ENCODE data around the gene ASTN2. TPM values are rescaled to one million over a fixed set of nuclear protein-coding genes. Genes with fewer than 3 reads are reported as not detected.

Gene ASTN2
- total RNA-seq (2014; rRNA removed; shearing (Covaris generic)): 10.1 and 11.5 TPM in 2 replicates
- 6.5 and 9.4 TPM in 2 replicates for polyA plus RNA-seq (2014; cell fraction: nucleus; rRNA removed)

GRCh38 chr9:117414906-117415331, at the start of gene ASTN2:
TSS of gene ASTN2 (minus strand) at chr9:117415057. CDS start at chr9:117414938, 119 bp downstream.
- no peak for DNase-seq (ENCODE audit: extremely low read depth, low read depth)

- no peak for DNase-seq (ENCODE audit: extremely low read depth, low read depth)
Measured at GRCh38 chr9:117462861-117463260, 48.0 kb upstream of the ASTN2 start.

GRCh38 chr9:117461386-117461785, 46.5 kb upstream of the ASTN2 start:
- no peak for DNase-seq (ENCODE audit: extremely low read depth, low read depth)

GRCh38 chr9:117460743-117461142, 45.9 kb upstream of the ASTN2 start:
- DNase-seq (ENCODE audit: extremely low read depth, low read depth): no peak

GRCh38 chr9:117459913-117460312, 45.1 kb upstream of the ASTN2 start:
- DNase-seq (ENCODE audit: extremely low read depth, low read depth): no peak

GRCh38 chr9:117458066-117458465, 43.2 kb upstream of the ASTN2 start:
- DNase-seq (ENCODE audit: extremely low read depth, low read depth): no peak

- no peak for DNase-seq (ENCODE audit: extremely low read depth, low read depth)
Measured at GRCh38 chr9:117454711-117455110, 39.9 kb upstream of the ASTN2 start.

- no peak for DNase-seq (ENCODE audit: extremely low read depth, low read depth)
Measured at GRCh38 chr9:117453737-117454136, 38.9 kb upstream of the ASTN2 start.

- DNase-seq (ENCODE audit: extremely low read depth, low read depth): no peak
Measured at GRCh38 chr9:117451311-117451710, 36.5 kb upstream of the ASTN2 start.

GRCh38 chr9:117448066-117448465, 33.2 kb upstream of the ASTN2 start:
- DNase-seq (ENCODE audit: extremely low read depth, low read depth): no peak

- DNase-seq (ENCODE audit: extremely low read depth, low read depth): no peak
Measured at GRCh38 chr9:117445631-117446030, 30.8 kb upstream of the ASTN2 start.

- no peak for DNase-seq (ENCODE audit: extremely low read depth, low read depth)
Measured at GRCh38 chr9:117444501-117444900, 29.6 kb upstream of the ASTN2 start.

- DNase-seq (ENCODE audit: extremely low read depth, low read depth): no peak
Measured at GRCh38 chr9:117437283-117437682, 22.4 kb upstream of the ASTN2 start.

- DNase-seq (ENCODE audit: extremely low read depth, low read depth): no peak
Measured at GRCh38 chr9:117435630-117436261, 20.9 kb upstream of the ASTN2 start.

GRCh38 chr9:117434566-117434965, 19.7 kb upstream of the ASTN2 start:
- DNase-seq (ENCODE audit: extremely low read depth, low read depth): peak; percentile 29

GRCh38 chr9:117430813-117431212, 16.0 kb upstream of the ASTN2 start:
- no peak for DNase-seq (ENCODE audit: extremely low read depth, low read depth)

GRCh38 chr9:117427357-117427913, 12.6 kb upstream of the ASTN2 start:
- no peak for DNase-seq (ENCODE audit: extremely low read depth, low read depth)

- no peak for DNase-seq (ENCODE audit: extremely low read depth, low read depth)
Measured at GRCh38 chr9:117425566-117425965, 10.7 kb upstream of the ASTN2 start.

- no peak for DNase-seq (ENCODE audit: extremely low read depth, low read depth)
Measured at GRCh38 chr9:117424291-117424690, 9.4 kb upstream of the ASTN2 start.

- no peak for DNase-seq (ENCODE audit: extremely low read depth, low read depth)
Measured at GRCh38 chr9:117418111-117418510, 3.3 kb upstream of the ASTN2 start.

- no peak for DNase-seq (ENCODE audit: extremely low read depth, low read depth)
Measured at GRCh38 chr9:117416856-117417255, 2.0 kb upstream of the ASTN2 start.

GRCh38 chr9:117415358-117415914, 579 bp upstream of the ASTN2 start:
- no peak for DNase-seq (ENCODE audit: extremely low read depth, low read depth)
